HG03558 (cell line): ENCODE data around the gene COL4A6.
"Not testable (repeated sequence)": the region's sequence is repeated elsewhere in the genome, so short reads cannot be mapped to it uniquely, and the experiment has no call there.

ENCODE experiments used
- ATAC-seq: cut with Tn5 transposase; IDR thresholded peaks from one replicate; pipeline ENCODE4 v1.9.1; 2021; ENCODE audit warnings: moderate number of reproducible peaks; ENCODE audit not compliant: unreplicated experiment; ENCODE audit errors: extremely low read depth

COL4A6 gene

GRCh38 chrX:108412783-108413182 is 25.4 kb downstream of the COL4A6 start:
- no peak for ATAC-seq

- ATAC-seq, result no peak
Measured at GRCh38 chrX:108399418-108400165, 38.6 kb downstream of the COL4A6 start.

- ATAC-seq, result no peak
Measured at GRCh38 chrX:108397627-108398391, 40.4 kb downstream of the COL4A6 start.

- ATAC-seq, result no peak
Measured at GRCh38 chrX:108396986-108397385, 41.2 kb downstream of the COL4A6 start.

GRCh38 chrX:108396188-108396891 is 41.9 kb downstream of the COL4A6 start:
- ATAC-seq, result no peak

- ATAC-seq, result not testable (repeated sequence)
Measured at GRCh38 chrX:108390976-108391717, 47.1 kb downstream of the COL4A6 start.

- ATAC-seq, result no peak
Measured at GRCh38 chrX:108384783-108385182, 53.4 kb downstream of the COL4A6 start.

GRCh38 chrX:108380222-108380621 is 58.0 kb downstream of the COL4A6 start:
- ATAC-seq, result no peak

GRCh38 chrX:108376821-108377220 is 61.4 kb downstream of the COL4A6 start:
- not testable (repeated sequence) for ATAC-seq

GRCh38 chrX:108375591-108375990 is 62.6 kb downstream of the COL4A6 start:
- not testable (repeated sequence) for ATAC-seq

GRCh38 chrX:108366644-108367406 is 71.4 kb downstream of the COL4A6 start:
- ATAC-seq, result no peak

GRCh38 chrX:108362026-108362425 is 76.2 kb downstream of the COL4A6 start:
- no peak for ATAC-seq

- ATAC-seq, result no peak
Measured at GRCh38 chrX:108361316-108361715, 76.9 kb downstream of the COL4A6 start.

- no peak for ATAC-seq
Measured at GRCh38 chrX:108359806-108360602, 78.2 kb downstream of the COL4A6 start.

GRCh38 chrX:108353452-108353851 is 84.8 kb downstream of the COL4A6 start:
- ATAC-seq, result no peak

- ATAC-seq, result no peak
Measured at GRCh38 chrX:108349210-108349609, 89.0 kb downstream of the COL4A6 start.

- no peak for ATAC-seq
Measured at GRCh38 chrX:108348525-108348924, 89.7 kb downstream of the COL4A6 start.

GRCh38 chrX:108347800-108348199 is 90.4 kb downstream of the COL4A6 start:
- ATAC-seq, result no peak

- no peak for ATAC-seq
Measured at GRCh38 chrX:108344216-108344615, 94.0 kb downstream of the COL4A6 start.
